Measurements from ENCODE around the gene ETS1. TPM values are rescaled to one million over a fixed set of nuclear protein-coding genes. Genes with fewer than 3 reads are reported as not detected.

The ETS1 gene
- total RNA-seq, 2 donors from 2014 or later, result 33.6 to 116 TPM

DNA sequence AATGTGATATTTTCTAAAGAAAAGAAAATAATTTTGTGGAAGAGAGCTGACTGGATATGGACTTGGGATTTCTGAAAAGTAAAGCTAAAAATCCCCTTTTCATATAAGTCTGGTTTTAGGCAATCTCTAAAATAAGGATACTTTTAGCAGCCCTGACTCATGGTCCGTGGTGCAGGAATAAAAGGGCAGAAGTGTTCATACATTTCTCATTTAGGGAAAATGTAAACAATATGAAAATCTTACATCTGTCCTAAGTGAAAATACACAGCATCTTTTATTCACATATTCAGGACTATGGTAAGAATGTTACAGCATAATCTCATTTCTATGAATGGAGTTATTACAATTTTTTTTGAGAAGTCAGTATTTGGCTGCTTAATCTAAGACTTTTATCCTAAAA, 735 bp upstream of the ETS1 start:
- no peak for ATAC-seq (ENCODE audit: insufficient number of reproducible peaks, low FRiP score, low read depth)
- Histone ChIP-seq H3K27me3 (replicated peaks; ENCODE audit: insufficient read depth) (no peaks in the 10 kb centered on the region), H3K27ac (no peak overlapping the region), H3K4me1 (ENCODE audit: control insufficient read depth in 1 of 2, low read depth in 2 of 2) (peaks cover 4 to 6% of the 10 kb centered on the region in 2 donors), H3K9me3 (no peaks in the 10 kb centered on the region), H3K36me3 (no peaks in the 10 kb centered on the region), H3K4me3 (no peak overlapping the region)
- TF ChIP-seq, protein P1, sequence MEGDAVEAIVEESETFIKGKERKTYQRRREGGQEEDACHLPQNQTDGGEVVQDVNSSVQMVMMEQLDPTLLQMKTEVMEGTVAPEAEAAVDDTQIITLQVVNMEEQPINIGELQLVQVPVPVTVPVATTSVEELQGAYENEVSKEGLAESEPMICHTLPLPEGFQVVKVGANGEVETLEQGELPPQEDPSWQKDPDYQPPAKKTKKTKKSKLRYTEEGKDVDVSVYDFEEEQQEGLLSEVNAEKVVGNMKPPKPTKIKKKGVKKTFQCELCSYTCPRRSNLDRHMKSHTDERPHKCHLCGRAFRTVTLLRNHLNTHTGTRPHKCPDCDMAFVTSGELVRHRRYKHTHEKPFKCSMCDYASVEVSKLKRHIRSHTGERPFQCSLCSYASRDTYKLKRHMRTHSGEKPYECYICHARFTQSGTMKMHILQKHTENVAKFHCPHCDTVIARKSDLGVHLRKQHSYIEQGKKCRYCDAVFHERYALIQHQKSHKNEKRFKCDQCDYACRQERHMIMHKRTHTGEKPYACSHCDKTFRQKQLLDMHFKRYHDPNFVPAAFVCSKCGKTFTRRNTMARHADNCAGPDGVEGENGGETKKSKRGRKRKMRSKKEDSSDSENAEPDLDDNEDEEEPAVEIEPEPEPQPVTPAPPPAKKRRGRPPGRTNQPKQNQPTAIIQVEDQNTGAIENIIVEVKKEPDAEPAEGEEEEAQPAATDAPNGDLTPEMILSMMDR (IDR thresholded peaks at IDR 0.05), result no peak
- DNase-seq (ENCODE audit: low spot score), result no peak

DNA sequence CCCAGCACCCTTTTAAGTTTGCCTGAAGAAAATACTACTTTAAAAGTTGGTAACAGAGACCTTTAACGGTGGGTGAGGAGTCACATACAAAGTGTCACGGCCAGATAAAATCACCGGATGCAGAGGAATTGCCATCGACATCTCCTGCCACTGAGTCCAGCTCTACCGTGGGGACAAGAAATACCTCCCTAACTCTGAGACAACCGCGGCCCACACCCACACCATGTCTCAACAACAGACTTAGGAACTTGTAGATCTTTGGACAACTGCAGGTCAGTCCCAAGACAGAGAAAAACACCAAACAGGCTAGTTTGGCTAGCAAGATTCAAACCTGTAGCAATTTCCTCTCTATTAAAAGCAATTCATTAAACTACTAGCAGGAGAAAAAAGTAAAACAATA, 669 bp downstream of the ETS1 start:
- no peaks in the 10 kb centered on the region for H3K36me3 ChIP-seq
- ATAC-seq (ENCODE audit: insufficient number of reproducible peaks, low FRiP score, low read depth) (no peak), DNase-seq (ENCODE audit: low spot score) (no peak)
- peaks cover 4 to 6% of the 10 kb centered on the region in 2 donors for H3K4me1 ChIP-seq (ENCODE audit: control insufficient read depth in 1 of 2, low read depth in 2 of 2)
- H3K27ac ChIP-seq, result no peak overlapping the region
- TF ChIP-seq, protein P1 (IDR thresholded peaks at IDR 0.05), result no peak
- peak overlapping the region; percentile 58 for H3K4me3 ChIP-seq
- H3K9me3 ChIP-seq, result no peaks in the 10 kb centered on the region
- no peaks in the 10 kb centered on the region for H3K27me3 ChIP-seq (replicated peaks; ENCODE audit: insufficient read depth)

DNA sequence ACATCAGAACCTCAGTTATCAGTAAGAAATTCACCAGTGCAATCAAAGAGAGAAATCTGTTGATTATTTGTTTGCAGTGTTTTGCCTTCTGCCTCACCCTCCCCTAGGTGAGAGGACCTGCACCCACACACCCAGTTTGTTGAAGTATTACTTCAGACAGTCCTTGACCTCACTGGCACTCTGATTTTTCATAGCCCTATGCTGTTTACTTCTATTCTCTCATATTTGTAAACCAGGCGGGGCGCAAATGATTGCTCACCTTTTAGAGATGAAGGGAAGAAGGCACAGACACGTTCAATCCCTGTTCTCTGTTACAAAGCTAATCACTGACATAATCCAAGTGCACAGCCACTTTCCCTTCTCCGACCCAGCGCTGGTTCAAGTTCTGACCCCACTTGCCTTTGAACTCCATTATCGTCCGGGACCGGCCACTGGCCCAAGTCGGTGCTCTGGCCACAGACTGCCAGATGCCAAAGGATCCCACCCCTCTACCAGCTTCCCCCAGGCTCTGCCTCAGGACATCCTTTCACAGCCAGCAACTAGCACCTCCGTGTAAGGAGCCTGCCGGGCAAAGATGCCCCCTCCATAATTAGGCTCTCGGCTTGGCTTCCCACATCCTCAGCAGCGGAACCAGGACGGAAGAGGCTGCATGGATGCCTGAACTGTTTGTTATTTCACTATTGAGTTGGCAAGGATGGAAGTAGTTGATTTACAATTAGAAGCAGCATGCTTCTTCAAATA, 1.7 kb downstream of the ETS1 start:
- Histone ChIP-seq H3K27ac (no peak overlapping the region), H3K27me3 (replicated peaks; ENCODE audit: insufficient read depth) (no peaks in the 10 kb centered on the region), H3K4me1 (ENCODE audit: control insufficient read depth in 1 of 2, low read depth in 2 of 2) (peaks cover 4 to 6% of the 10 kb centered on the region in 2 donors), H3K9me3 (no peaks in the 10 kb centered on the region), H3K36me3 (no peaks in the 10 kb centered on the region), H3K4me3 (no peak overlapping the region)
- no peak for ATAC-seq (ENCODE audit: insufficient number of reproducible peaks, low FRiP score, low read depth)
- DNase-seq (ENCODE audit: low spot score), result no peak
- TF ChIP-seq, protein P1 (IDR thresholded peaks at IDR 0.05), result no peak

DNA sequence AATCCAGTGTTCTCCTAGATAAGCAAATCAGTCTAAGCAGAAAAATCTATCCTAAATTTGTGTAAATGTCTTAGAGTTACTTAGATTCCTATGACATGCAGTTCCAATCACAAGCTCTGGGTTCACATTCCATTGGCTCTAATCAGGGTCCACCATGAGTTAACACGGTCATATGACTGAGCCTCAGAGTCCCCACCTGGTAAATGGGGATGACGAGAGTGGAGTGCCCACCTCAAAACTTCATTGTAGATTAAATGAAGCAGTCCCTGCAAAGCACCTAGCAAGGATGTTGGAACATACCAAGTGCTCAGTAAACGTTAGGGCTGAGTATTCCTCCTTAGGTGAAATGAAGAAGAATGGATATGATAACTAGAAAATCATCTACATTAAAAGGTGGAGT, 3.1 kb downstream of the ETS1 start:
- H3K4me3 ChIP-seq, result no peak overlapping the region
- H3K36me3 ChIP-seq, result no peaks in the 10 kb centered on the region
- DNase-seq (ENCODE audit: low spot score), result no peak
- H3K9me3 ChIP-seq, result no peaks in the 10 kb centered on the region
- ATAC-seq (ENCODE audit: insufficient number of reproducible peaks, low FRiP score, low read depth), result no peak
- no peaks in the 10 kb centered on the region for H3K27me3 ChIP-seq (replicated peaks; ENCODE audit: insufficient read depth)
- no peak overlapping the region for H3K27ac ChIP-seq
- TF ChIP-seq, protein P1 (IDR thresholded peaks at IDR 0.05), result no peak
- peaks cover 4 to 6% of the 10 kb centered on the region in 2 donors for H3K4me1 ChIP-seq (ENCODE audit: control insufficient read depth in 1 of 2, low read depth in 2 of 2)

DNA sequence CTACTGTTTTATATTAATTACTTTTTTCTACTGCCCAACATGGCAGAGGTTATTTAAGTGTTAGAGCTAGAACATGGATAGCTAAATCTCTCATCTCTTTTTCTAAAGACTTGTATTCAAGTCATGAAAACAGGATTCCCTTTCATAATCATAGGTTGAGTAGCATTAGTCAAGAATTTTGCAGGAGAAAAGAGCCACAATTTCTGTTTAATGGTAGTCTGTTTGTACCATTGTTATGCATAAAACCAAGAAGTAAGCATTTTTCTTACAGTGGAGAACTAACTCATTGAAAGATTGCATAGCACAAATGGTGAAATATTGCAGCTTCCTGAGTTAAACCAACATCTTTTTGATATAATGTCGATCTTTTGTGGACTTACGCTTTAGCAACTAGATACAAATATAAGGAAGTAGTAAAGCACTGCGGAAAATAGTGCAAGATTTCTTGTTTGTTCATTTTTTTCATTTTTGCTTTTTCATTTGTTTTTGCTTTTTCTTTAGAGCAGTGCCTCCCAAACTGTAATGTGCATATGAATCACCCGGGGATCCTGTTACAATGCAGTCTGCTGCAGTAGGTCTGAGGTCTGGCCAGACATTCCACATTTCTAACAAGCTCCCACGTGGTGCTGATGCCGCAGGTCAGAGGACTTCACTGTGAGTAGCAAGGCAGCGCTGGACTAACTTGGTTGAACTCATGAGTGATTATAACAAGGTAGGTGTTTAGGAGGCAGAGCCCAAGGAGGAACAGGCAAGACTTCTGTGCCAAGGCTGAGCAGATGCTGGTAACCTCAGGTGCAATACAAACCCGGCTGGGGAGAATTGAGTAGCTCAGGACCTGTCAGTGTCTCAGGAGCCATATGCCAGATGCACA, 4.6 kb downstream of the ETS1 start:
- Histone ChIP-seq H3K9me3 (no peaks in the 10 kb centered on the region), H3K36me3 (no peaks in the 10 kb centered on the region), H3K4me1 (ENCODE audit: control insufficient read depth in 1 of 2, low read depth in 2 of 2) (peaks cover 4% of the 10 kb centered on the region in 2 donors), H3K4me3 (no peak overlapping the region), H3K27ac (no peak overlapping the region), H3K27me3 (replicated peaks; ENCODE audit: insufficient read depth) (no peaks in the 10 kb centered on the region)
- ATAC-seq (ENCODE audit: insufficient number of reproducible peaks, low FRiP score, low read depth) (peak; percentile 28), DNase-seq (ENCODE audit: low spot score) (no peak)
- TF ChIP-seq, protein P1 (IDR thresholded peaks at IDR 0.05), result no peak
